K562 (cell line): ENCODE results near the gene SLC20A1. TPM values are rescaled to one million over a fixed set of nuclear protein-coding genes. Genes with fewer than 3 reads are reported as not detected.

Source experiments
- ARID4B ChIP-seq: sonication (generic); formaldehyde crosslinking; IDR thresholded peaks from 2 replicates; pipeline ENCODE4 v1.8.0; 2022; ENCODE audit warnings: mild to moderate bottlenecking, missing genetic modification reagents
- BRCA1 ChIP-seq, 2 experiments: fragments of 450-650 bp in 1 of 2; sonication (generic) in 1 of 2; formaldehyde crosslinking in 1 of 2; IDR thresholded peaks; 2 replicates each; pipeline versions ENCODE4 v1.5.0 to v1.6.1; 2017 to 2020; ENCODE audit warnings: mild to moderate bottlenecking in 1 of 2, missing genetic modification reagents in 1 of 2
- CBFA2T2 ChIP-seq: fragments of 450-650 bp; conservative IDR thresholded peaks from 2 replicates; pipeline ENCODE4 v1.6.1; 2017; ENCODE audit warnings: mild to moderate bottlenecking
- CC2D1A ChIP-seq: fragments of 450-650 bp; IDR thresholded peaks from 2 replicates; pipeline ENCODE4 v1.6.1; 2017; ENCODE audit warnings: mild to moderate bottlenecking
- CHD1 ChIP-seq: fragments of 200-600 bp; sonication (generic); IDR thresholded peaks from one replicate; pipeline ENCODE4 v1.6.1; 2012; ENCODE audit warnings: mild to moderate bottlenecking, moderate library complexity, low read length, inconsistent platforms
- E4F1 ChIP-seq: fragments of 250-450 bp; sonication (Bioruptor Pico); IDR thresholded peaks from 2 replicates; pipeline ENCODE4 v1.5.0; 2021; ENCODE audit warnings: mild to moderate bottlenecking, borderline replicate concordance
- ETS1 ChIP-seq: conservative IDR thresholded peaks from 2 replicates; pipeline ENCODE4 v1.6.1; 2011; ENCODE audit warnings: low read depth, mild to moderate bottlenecking, low read length; ENCODE audit not compliant: control insufficient read depth
- FOXA3 ChIP-seq, 2 experiments: fragments of 450-650 bp in 1 of 2; sonication (generic) in 1 of 2; formaldehyde crosslinking; IDR thresholded peaks in 1 of 2; conservative IDR thresholded peaks in 1 of 2; 2 replicates each; pipeline versions ENCODE4 v1.4.0 to v1.8.0; 2020 to 2022; ENCODE audit warnings: mild to moderate bottlenecking in 2 of 2, missing genetic modification reagents in 1 of 2
- FUS ChIP-seq: fragments of 200-400 bp; formaldehyde crosslinking; optimal IDR thresholded peaks from 2 replicates; pipeline ENCODE3; 2017; ENCODE audit warnings: low read depth, low read length
- GTF2E2 ChIP-seq: fragments of 200-800 bp; sonication (Bioruptor generic); IDR thresholded peaks from 2 replicates; pipeline ENCODE4 v1.6.1; 2016; ENCODE audit warnings: missing genetic modification characterization, missing compliant biosample characterization
- KDM1A ChIP-seq, 2 experiments: fragments of 450-650 bp; IDR thresholded peaks; 2 replicates each; pipeline ENCODE4 v1.6.1; 2016; ENCODE audit warnings: mild to moderate bottlenecking in 2 of 2
- MAFK ChIP-seq: IDR thresholded peaks from 2 replicates; pipeline ENCODE4 v1.6.1; 2011; ENCODE audit warnings: low read length, improper control_type of control experiment
- RBBP5 ChIP-seq: fragments of 200-600 bp; sonication (generic); IDR thresholded peaks from 2 replicates; pipeline ENCODE4 v1.6.1; 2012; ENCODE audit warnings: borderline replicate concordance, mild to moderate bottlenecking, low read length, control low read depth, inconsistent platforms; ENCODE audit not compliant: insufficient read depth, poor library complexity, severe bottlenecking
- SUPT5H ChIP-seq: fragments of 450-650 bp; IDR thresholded peaks from 2 replicates; pipeline ENCODE4 v1.6.1; 2016
- ZBTB9 ChIP-seq: fragments of 450-650 bp; formaldehyde crosslinking; IDR thresholded peaks from 2 replicates; pipeline ENCODE4 v1.4.0; 2020; ENCODE audit warnings: mild to moderate bottlenecking, moderate library complexity
- ZNF217 ChIP-seq: sonication (generic); formaldehyde crosslinking; IDR thresholded peaks from 2 replicates; pipeline ENCODE4 v1.8.0; 2022; ENCODE audit warnings: mild to moderate bottlenecking, missing genetic modification reagents
- ZNF431 ChIP-seq: sonication (generic); formaldehyde crosslinking; IDR thresholded peaks from 2 replicates; pipeline ENCODE4 v1.8.0; 2022; ENCODE audit warnings: mild to moderate bottlenecking, missing genetic modification reagents
- polyA plus RNA-seq, 8 experiments: library from polyadenylated mRNA; depleted of rRNA in 4 of 8; stranded (reverse) in 5 of 8; unstranded in 3 of 8; fragments of >200 nt; fragmentation: Nextera tagmentation in 2 of 8; fragmentation: Illumina TruSeq in 1 of 8; extraction: Ambion mirVana in 2 of 8; extraction: Trizol in 1 of 8; gene quantifications; 2 replicates each; pipeline versions ENCODE4 v1.2.1 to v1.2.3, GENCODE V29; 2011 to 2014; ENCODE audit warnings: inconsistent platforms in 1 of 8, missing spikeins in 1 of 8
- total RNA-seq, 7 experiments: library from RNA; depleted of rRNA in 6 of 7; stranded (reverse); fragments of >200 nt in 6 of 7; fragmentation: Illumina TruSeq in 2 of 7; extraction: Trizol in 2 of 7; gene quantifications; 2 replicates each; pipeline versions ENCODE4 v1.2.1 to v1.2.3, GENCODE V29; 2011 to 2021; ENCODE audit warnings: low replicate concordance in 1 of 7

SLC20A1 gene
- total and polyA plus RNA-seq, 9 of the 15 experiments (the other 6 are each of a cell fraction or from before 2014, with no cell fraction given) = 53.8 to 150 (median 74.7) TPM

GRCh38 chr2:112646102-112646719 is 472 bp downstream of the SLC20A1 start (continued):
- TF ChIP-seq ARID4B (CRISPR knock-in tag) = peak; percentile 47; the same call in 1 of the 2 replicates
- no peak for TF ChIP-seq MAFK
- 0 out of 2 replicates have a peak, but pooled peaks have one; percentile 1 for TF ChIP-seq GTF2E2
- TF ChIP-seq E4F1 = 0 out of 2 replicates have a peak, but pooled peaks have one; percentile 18
- 0 out of 2 replicates have a peak, but pooled peaks have one; percentile 25 for TF ChIP-seq ETS1
- no peak; the same call in 1 of the 2 replicates for TF ChIP-seq SUPT5H
- peak in 1 of 2 experiments; percentile 47; a peak in 1 of 4 replicates for TF ChIP-seq FOXA3 (CRISPR knock-in tag; conservative IDR thresholded peaks at IDR 0.05 in 1 of 2, IDR thresholded peaks at IDR 0.05 in 1 of 2)
- no peak for TF ChIP-seq ZNF431 (CRISPR knock-in tag)
- TF ChIP-seq CHD1 = peak; percentile 94
- TF ChIP-seq BRCA1 (IDR thresholded peaks at IDR 0.05) = no peak
- TF ChIP-seq BRCA1 (CRISPR knock-in tag; IDR thresholded peaks at IDR 0.05) = no peak
- peak; percentile 87 for TF ChIP-seq FUS
- no peak for TF ChIP-seq KDM1A (IDR thresholded peaks at IDR 0.05)
- no peak for TF ChIP-seq CC2D1A
- TF ChIP-seq ZBTB9 (CRISPR knock-in tag) = 0 out of 2 replicates have a peak, but pooled peaks have one; percentile 63
- TF ChIP-seq CBFA2T2 = no peak
- TF ChIP-seq ZNF217 (CRISPR knock-in tag) = no peak
- TF ChIP-seq RBBP5 = peak; percentile 81
